ENCODE measurements around the gene ANKRD13B. TPM values are rescaled to one million over a fixed set of nuclear protein-coding genes. Genes with fewer than 3 reads are reported as not detected.

ANKRD13B gene
- total RNA-seq, 1 donor from 2014 or later = 2.8 TPM

- Histone ChIP-seq H2AFZ (replicated peaks) (no peak overlapping the region), H3K27me3 (no peaks in the 10 kb centered on the region), H3K9me3 (ENCODE audit: low read depth) (no peaks in the 10 kb centered on the region), H3K4me1 (no peaks in the 10 kb centered on the region), H4K20me1 (ENCODE audit: low read depth) (peaks cover 49% of the 10 kb centered on the region), H3F3A (ENCODE audit: low read depth) (peaks cover 12% of the 10 kb centered on the region), H3K79me2 (ENCODE audit: low read depth) (peaks cover 9% of the 10 kb centered on the region), H3K27ac (no peak overlapping the region), H3K9ac (no peak overlapping the region), H3K4me2 (no peak overlapping the region), H3K4me3 (no peak overlapping the region), H3K36me3 (no peaks in the 10 kb centered on the region)
- Mint-ChIP-seq H3K36me3 (peaks cover 6% of the 10 kb centered on the region), H3K4me1 (peaks cover 9% of the 10 kb centered on the region), H3K27ac (no peak overlapping the region), H3K9me3 (no peaks in the 10 kb centered on the region), H3K4me3 (no peak overlapping the region), H3K27me3 (ENCODE audit: insufficient read depth, low read depth) (peaks cover 5% of the 10 kb centered on the region)
- TF ChIP-seq EZH2phosphoT487 (IDR thresholded peaks at IDR 0.05) = no peak
- TF ChIP-seq EZH2 (IDR thresholded peaks at IDR 0.05) = no peak
- TF ChIP-seq CTCF (IDR thresholded peaks at IDR 0.05) = no peak
- DNase-seq (ENCODE audit: low spot score) = no peak
These were observed 14.1 kb upstream of the ANKRD13B start for GRCh38 chr17:29578626-29579485.

DNA sequence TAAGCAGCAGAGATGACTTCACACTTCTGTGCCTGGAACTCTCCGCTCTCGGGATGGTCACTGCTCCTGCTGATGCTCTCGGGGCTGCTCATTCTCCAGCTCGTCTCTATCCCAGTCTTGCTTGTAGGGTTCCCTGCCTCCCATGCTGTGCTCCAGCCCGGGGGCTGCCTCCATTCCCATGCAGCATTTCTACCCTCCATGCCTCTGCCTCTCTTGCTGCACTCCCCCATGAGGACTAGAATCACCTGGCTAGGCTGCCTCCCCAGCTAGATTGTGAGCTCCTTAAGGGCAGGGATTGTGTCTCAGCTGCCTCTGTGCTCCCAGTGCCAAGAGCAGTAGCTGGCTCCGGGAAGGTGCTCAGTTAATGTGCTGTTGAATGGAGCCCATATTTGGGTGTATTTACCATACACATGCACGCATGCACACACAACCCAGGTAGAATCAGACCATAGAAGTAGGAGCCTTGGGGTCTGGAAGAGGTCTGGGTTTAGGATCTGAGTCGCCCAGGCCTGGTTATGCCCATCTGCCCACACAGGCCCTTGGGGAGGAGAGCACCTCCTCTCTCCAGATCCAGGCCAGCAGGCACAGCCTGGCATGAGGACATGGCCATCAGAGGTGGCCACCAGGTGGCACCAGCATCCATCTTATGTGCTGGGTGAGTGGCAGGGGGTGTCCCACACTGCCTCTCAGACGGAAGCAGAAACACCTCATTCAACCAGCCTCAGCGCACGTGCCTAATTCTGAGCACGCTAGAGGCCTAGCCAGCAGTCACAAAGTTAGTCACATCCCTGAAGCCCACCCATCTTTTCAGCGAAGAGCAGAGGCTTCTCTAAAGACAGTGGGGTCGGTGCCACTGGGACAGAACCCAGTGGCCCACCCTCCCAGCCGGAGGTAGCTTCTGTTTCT lies 12.8 kb upstream of the ANKRD13B start:
- peaks cover 6% of the 10 kb centered on the region for H3K36me3 Mint-ChIP-seq
- H3K9me3 Mint-ChIP-seq = no peaks in the 10 kb centered on the region
- peaks cover 51% of the 10 kb centered on the region for H4K20me1 ChIP-seq (ENCODE audit: low read depth)
- H3K9ac ChIP-seq = no peak overlapping the region
- no peaks in the 10 kb centered on the region for H3K9me3 ChIP-seq (ENCODE audit: low read depth)
- H3K27ac ChIP-seq = no peak overlapping the region
- DNase-seq (ENCODE audit: low spot score) = peak; percentile 89
- TF ChIP-seq CTCF (IDR thresholded peaks at IDR 0.05) = peak; percentile 79
- TF ChIP-seq EZH2 (IDR thresholded peaks at IDR 0.05) = no peak
- no peak overlapping the region for H3K4me2 ChIP-seq
- H3K4me1 Mint-ChIP-seq = peaks cover 19% of the 10 kb centered on the region
- H3K27me3 ChIP-seq = no peaks in the 10 kb centered on the region
- H2AFZ ChIP-seq (replicated peaks) = no peak overlapping the region
- no peaks in the 10 kb centered on the region for H3K36me3 ChIP-seq
- H3F3A ChIP-seq (ENCODE audit: low read depth) = peaks cover 12% of the 10 kb centered on the region
- H3K79me2 ChIP-seq (ENCODE audit: low read depth) = peaks cover 22% of the 10 kb centered on the region
- no peak overlapping the region for H3K27ac Mint-ChIP-seq
- peak overlapping the region; percentile 57 for H3K4me3 Mint-ChIP-seq
- peaks cover 10% of the 10 kb centered on the region for H3K27me3 Mint-ChIP-seq (ENCODE audit: insufficient read depth, low read depth)
- no peak overlapping the region for H3K4me3 ChIP-seq
- peaks cover 11% of the 10 kb centered on the region for H3K4me1 ChIP-seq

GRCh38 chr17:29581583-29582253 lies 11.2 kb upstream of the ANKRD13B start:
- Histone ChIP-seq H3K27ac (no peak overlapping the region), H2AFZ (replicated peaks) (no peak overlapping the region), H3F3A (ENCODE audit: low read depth) (peaks cover 12% of the 10 kb centered on the region), H3K4me1 (peaks cover 15% of the 10 kb centered on the region), H3K9ac (no peak overlapping the region), H3K36me3 (no peaks in the 10 kb centered on the region), H3K9me3 (ENCODE audit: low read depth) (no peaks in the 10 kb centered on the region), H4K20me1 (ENCODE audit: low read depth) (peaks cover 61% of the 10 kb centered on the region), H3K4me2 (no peak overlapping the region), H3K4me3 (no peak overlapping the region), H3K27me3 (no peaks in the 10 kb centered on the region), H3K79me2 (ENCODE audit: low read depth) (peaks cover 38% of the 10 kb centered on the region)
- no peak for TF ChIP-seq EZH2phosphoT487 (IDR thresholded peaks at IDR 0.05)
- no peak for TF ChIP-seq CTCF (IDR thresholded peaks at IDR 0.05)
- TF ChIP-seq EZH2 (IDR thresholded peaks at IDR 0.05) = no peak
- Mint-ChIP-seq H3K4me3 (no peak overlapping the region), H3K27ac (no peak overlapping the region), H3K4me1 (peaks cover 19% of the 10 kb centered on the region), H3K36me3 (peaks cover 4% of the 10 kb centered on the region), H3K9me3 (no peaks in the 10 kb centered on the region), H3K27me3 (ENCODE audit: insufficient read depth, low read depth) (peaks cover 8% of the 10 kb centered on the region)
- DNase-seq (ENCODE audit: low spot score) = no peak
